ENCODE data around the gene WSCD1.

WSCD1 gene

GRCh38 chr17:6092182-6092902, 22.2 kb downstream of the WSCD1 start:
- TF ChIP-seq CTCF (IDR thresholded peaks at IDR 0.05; ENCODE audit: insufficient read depth, low read depth, low read length, missing control alignments), result no peak
- no peak overlapping the region for H3K4me3 ChIP-seq (ENCODE audit: low read length)
- no peak for DNase-seq (ENCODE audit: low read depth)

- DNase-seq (ENCODE audit: low read depth), result no peak
- H3K4me3 ChIP-seq (ENCODE audit: low read length), result no peak overlapping the region
- no peak for TF ChIP-seq CTCF (IDR thresholded peaks at IDR 0.05; ENCODE audit: insufficient read depth, low read depth, low read length, missing control alignments)
These were observed 22.8 kb downstream of the WSCD1 start for GRCh38 chr17:6092903-6093468.

GRCh38 chr17:6094453-6094852, 24.3 kb downstream of the WSCD1 start:
- no peak for DNase-seq (ENCODE audit: low read depth)
- TF ChIP-seq CTCF (IDR thresholded peaks at IDR 0.05; ENCODE audit: insufficient read depth, low read depth, low read length, missing control alignments), result no peak
- no peak overlapping the region for H3K4me3 ChIP-seq (ENCODE audit: low read length)

GRCh38 chr17:6094926-6095325, 24.7 kb downstream of the WSCD1 start:
- no peak for TF ChIP-seq CTCF (IDR thresholded peaks at IDR 0.05; ENCODE audit: insufficient read depth, low read depth, low read length, missing control alignments)
- no peak for DNase-seq (ENCODE audit: low read depth)
- H3K4me3 ChIP-seq (ENCODE audit: low read length), result no peak overlapping the region

GRCh38 chr17:6095501-6095900, 25.3 kb downstream of the WSCD1 start:
- TF ChIP-seq CTCF (IDR thresholded peaks at IDR 0.05; ENCODE audit: insufficient read depth, low read depth, low read length, missing control alignments), result no peak
- no peak overlapping the region for H3K4me3 ChIP-seq (ENCODE audit: low read length)
- DNase-seq (ENCODE audit: low read depth), result no peak

- DNase-seq (ENCODE audit: low read depth), result no peak
- TF ChIP-seq CTCF (IDR thresholded peaks at IDR 0.05; ENCODE audit: insufficient read depth, low read depth, low read length, missing control alignments), result no peak
These were observed 26.2 kb downstream of the WSCD1 start for GRCh38 chr17:6096201-6097004.

More at GRCh38 chr17:6096201-6097004, 26.2 kb downstream of the WSCD1 start:
- no peak overlapping the region for H3K4me3 ChIP-seq (ENCODE audit: low read length)
